Renal cortical epithelial cell (primary cell): ENCODE measurements around the gene BACH1. TPM values are rescaled to one million over a fixed set of nuclear protein-coding genes. Genes with fewer than 3 reads are reported as not detected.
A peak's percentile ranks its signal among the peaks of the same experiment; 100 is the strongest.

ENCODE experiments used
- DNase-seq: peaks from one replicate; pipeline ENCODE4 v3.0.0-alpha.2; 2011; ENCODE audit warnings: low read depth
- total RNA-seq: library from RNA; depleted of rRNA; stranded (reverse); fragments of >200 nt; gene quantifications from 2 replicates; pipeline ENCODE4 v1.2.3, GENCODE V29; 2014

The BACH1 gene
- total RNA-seq, 1 donor from 2014 or later = 52.4 TPM

GRCh38 chr21:29313662-29314408 lies 15.1 kb downstream of the BACH1 start:
- DNase-seq = no peak

DNA sequence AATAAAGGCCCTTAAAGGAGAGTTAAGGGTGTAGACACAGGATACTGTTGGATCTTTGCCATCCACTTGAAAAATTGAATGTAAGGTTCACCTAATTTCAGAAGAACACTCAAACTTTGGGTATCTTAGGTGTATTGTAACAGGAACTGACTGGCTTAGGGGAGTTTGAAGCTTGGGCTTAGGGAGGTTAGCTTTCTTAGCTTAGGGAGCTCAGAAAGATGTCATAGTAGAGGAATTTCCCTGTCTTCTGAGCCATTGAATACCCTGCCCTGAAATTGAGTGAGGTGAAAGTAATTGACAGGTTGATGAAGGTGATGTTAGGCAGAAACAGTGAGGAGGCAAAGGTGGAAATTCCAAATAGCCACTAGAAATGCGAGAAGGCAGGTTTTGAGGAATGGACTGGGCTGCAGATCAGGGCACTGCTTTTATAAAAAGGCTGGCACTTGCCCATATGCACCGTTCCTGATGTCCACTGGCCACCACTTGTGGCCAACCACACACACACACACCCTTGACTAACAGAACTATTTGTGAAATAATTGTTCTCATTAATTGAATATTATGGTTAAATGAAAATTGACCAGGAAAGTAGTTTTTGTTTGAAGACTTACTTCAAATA lies 16.5 kb downstream of the BACH1 start:
- DNase-seq = peak; percentile 27

- no peak for DNase-seq
These were observed 17.5 kb downstream of the BACH1 start for GRCh38 chr21:29316029-29316742.

GRCh38 chr21:29316806-29317205 lies 18.1 kb downstream of the BACH1 start:
- no peak for DNase-seq

DNA sequence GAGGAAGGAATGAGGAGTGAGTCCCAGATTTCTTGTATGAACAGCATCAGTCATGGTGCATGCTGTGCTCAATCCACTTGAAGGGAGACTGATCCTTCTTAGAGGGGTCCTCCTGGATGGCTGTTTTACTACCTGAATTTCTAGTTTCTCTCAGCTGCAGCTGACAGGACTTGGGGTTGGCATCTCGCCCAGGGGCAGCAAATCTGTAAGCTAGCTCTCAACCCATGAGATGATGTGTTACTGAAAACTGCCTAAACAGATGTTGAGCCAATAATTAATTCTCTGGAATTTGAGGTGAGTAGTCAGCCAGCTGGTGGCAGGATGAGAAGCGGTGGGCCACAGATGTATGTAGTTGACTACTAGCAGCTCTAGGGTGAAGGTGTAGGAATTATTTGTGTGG lies 19.6 kb downstream of the BACH1 start:
- DNase-seq = peak; percentile 79

GRCh38 chr21:29320031-29320430 lies 21.3 kb downstream of the BACH1 start:
- no peak for DNase-seq

- DNase-seq = no peak
These were observed 22.5 kb downstream of the BACH1 start for GRCh38 chr21:29321217-29321616.

- DNase-seq = peak; percentile 36
These were observed 23.5 kb downstream of the BACH1 start for GRCh38 chr21:29321932-29322928.

DNA sequence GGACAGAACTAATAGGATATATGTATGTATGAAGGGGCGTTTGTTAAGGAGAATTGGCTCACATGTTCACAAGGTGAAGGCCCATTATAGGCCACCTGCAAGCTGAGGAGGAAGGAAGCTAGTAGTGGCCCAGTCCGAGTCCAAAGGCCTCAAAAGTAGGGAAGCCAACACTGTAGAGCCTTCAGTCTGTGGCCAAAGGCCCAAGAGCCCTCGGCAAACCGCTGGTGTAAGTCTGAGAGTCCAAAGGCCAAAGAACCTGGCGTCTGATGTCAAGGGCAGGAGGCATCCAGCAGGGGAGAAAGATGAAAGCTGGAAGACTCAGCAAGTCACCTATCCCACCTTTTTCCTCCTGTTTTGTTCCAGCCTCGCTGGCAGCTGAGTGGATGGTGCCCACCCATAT lies 24.5 kb downstream of the BACH1 start:
- DNase-seq = no peak

DNA sequence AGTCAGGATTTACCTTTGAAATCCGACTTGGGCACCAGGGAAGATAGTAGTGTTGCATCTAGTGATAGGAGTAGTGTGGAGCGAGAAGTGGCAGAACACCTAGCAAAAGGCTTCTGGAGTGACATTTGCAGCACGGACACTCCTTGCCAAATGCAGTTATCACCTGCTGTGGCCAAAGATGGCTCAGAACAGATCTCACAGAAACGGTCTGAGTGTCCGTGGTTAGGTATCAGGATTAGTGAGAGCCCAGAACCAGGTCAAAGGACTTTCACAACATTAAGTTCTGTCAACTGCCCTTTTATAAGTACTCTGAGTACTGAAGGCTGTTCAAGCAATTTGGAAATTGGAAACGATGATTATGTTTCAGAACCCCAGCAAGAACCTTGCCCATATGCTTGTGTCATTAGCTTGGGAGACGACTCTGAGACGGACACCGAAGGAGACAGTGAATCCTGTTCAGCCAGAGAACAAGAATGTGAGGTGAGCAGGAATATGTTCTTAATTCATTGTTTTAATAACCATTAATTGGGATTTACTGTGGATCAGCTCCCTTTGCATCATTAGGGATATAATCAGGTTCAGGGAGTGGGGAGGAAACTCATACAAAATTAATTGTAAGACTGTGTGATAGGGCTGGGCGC lies 28.3 kb downstream of the BACH1 start:
- no peak for DNase-seq

- DNase-seq = no peak
These were observed 30.7 kb downstream of the BACH1 start for GRCh38 chr21:29329406-29329805.

DNA sequence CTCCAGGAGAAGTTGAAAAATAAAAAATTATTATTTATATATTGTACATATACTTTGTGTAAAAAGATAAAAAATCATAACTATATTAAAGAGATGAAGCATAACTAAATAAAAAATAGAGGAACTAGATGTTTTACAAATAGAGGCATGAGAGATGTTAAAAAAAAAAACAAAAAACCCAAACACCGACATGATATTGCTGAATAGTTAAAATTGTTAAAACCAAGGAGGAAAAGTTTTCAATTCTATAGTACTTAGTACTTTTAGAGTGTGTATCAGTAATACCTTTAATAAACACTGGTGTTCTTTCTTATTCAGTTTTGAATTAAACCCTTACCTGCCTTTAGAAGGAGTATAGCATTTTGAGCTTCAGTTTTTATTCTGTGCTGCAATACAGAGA lies 32.1 kb downstream of the BACH1 start:
- DNase-seq = no peak

GRCh38 chr21:29332461-29333362 lies 34.0 kb downstream of the BACH1 start:
- DNase-seq = peak; percentile 60

GRCh38 chr21:29333406-29333805 lies 34.7 kb downstream of the BACH1 start:
- peak; percentile 65 for DNase-seq

DNA sequence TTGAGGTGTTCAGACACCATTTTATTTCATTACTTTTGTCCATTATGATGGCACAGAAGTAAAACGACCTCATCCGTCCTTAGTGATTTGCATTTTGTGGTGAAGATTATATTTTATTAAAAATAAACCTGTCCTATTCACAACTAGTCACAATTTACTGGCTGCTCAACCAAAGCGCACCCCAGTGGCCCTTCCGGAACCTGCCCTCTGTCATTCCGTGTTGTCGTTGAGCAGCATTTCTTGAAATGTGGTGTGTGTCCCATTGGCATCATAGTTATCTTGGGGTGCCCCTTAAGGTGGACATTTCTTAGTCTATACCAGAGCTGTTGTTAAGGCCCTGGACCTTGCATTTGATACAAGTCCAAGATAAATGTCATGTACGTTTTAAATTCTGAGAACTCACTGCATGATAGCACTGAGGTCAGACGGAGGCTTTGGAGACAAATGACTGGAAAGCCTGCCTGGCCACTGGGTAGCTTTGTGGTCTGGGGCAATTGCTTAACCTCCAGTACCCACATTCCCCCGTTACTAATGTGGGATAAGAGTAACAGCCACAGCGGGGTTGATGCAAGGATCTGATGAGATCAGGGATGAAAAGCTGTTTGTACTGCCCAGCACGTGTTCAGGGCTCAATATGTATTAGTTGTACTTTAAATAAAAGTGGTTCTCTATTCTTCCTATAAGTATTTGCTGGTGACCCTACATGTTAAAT lies 36.2 kb downstream of the BACH1 start:
- peak; percentile 64 for DNase-seq

DNA sequence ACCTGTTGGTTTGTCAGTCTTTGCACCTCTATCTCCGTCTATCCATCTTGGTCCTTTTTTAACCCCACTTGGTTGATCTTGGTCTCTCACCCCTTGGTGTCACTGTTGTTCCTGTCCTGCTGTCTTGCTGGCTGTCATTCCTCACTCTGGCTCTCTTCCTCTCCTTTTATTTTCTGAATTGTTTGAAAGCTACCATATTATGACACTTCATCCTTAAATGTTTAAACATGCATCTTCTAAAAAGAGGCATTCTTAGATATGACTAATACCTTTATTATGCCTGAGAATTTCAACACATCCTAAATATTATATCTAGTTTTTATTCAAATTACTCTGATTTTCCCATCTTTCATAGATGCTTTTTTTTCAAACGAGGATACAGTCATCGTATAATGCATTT lies 37.0 kb downstream of the BACH1 start:
- DNase-seq = no peak

- no peak for DNase-seq
These were observed 39.5 kb downstream of the BACH1 start for GRCh38 chr21:29338256-29338655.

DNA sequence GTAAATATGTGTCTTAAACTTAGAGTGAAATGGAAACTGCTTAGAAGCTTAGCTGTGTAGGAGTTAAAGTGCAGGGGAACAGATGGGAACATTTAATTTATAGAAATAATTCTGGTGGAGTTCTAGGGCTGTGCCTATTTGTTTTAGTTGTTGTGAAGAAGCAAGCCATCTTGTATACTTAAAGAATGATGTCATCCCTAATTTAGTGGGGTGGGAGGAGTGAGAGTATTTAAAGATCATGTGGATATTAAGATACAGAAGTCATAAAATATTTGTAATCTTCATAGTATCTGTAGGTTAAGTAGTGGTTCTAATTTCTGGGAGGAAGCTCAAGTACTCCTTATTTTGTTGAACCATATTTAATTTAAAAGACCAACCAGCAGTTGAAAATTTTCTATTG lies 41.5 kb downstream of the BACH1 start:
- no peak for DNase-seq

- peak; percentile 92 for DNase-seq
These were observed 43.7 kb downstream of the BACH1 start for GRCh38 chr21:29342363-29342957.
